IMR-90 (cell line): Measurements from ENCODE around the gene MITD1. TPM values are rescaled to one million over a fixed set of nuclear protein-coding genes. Genes with fewer than 3 reads are reported as not detected.

Experiments
- ATAC-seq: fragments of 200-7000 bp; cut with Tn5 transposase; 2 replicates; pipeline ENCODE4 v1.9.1; 2020; ENCODE audit warnings: low read depth, mild to moderate bottlenecking, moderate library complexity
- BruUV-seq: library from RNA; stranded (reverse); fragments of 400-500 nt; replicated peaks from 2 replicates; lab custom pipeline; 2021; lab: Mats Ljungman, UMichigan
- CTCF ChIA-PET: fragments of 300-600 bp; formaldehyde crosslinking; extraction: SDS; loops from one replicate; lab custom pipeline; 2021; ENCODE audit warnings: antibody characterized with exemption; lab: Yijun Ruan, JAX
- POLR2A ChIA-PET: fragments of 300-600 bp; sonication (Branson Sonifier 250); formaldehyde crosslinking; loops from one replicate; lab custom pipeline; 2022; ENCODE audit warnings: antibody characterized with exemption; ENCODE audit not compliant: unreplicated experiment; lab: Charles Lee
- DNase-seq: peaks from one replicate; pipeline ENCODE4 v3.0.0; 2013
- H2AFZ ChIP-seq: replicated peaks from 2 replicates; pipeline ENCODE3; 2013; ENCODE audit warnings: low read length, mild to moderate bottlenecking; ENCODE audit not compliant: poor library complexity
- H2AK5ac ChIP-seq: 2 replicates; pipeline ENCODE4 v1.6.1; 2013; ENCODE audit warnings: low read depth, low read length, inconsistent platforms
- H2AK9ac ChIP-seq: replicated peaks from 2 replicates; pipeline ENCODE3; 2013; ENCODE audit warnings: mild to moderate bottlenecking, low read depth, low read length, moderate library complexity; ENCODE audit not compliant: poor library complexity
- H2BK120ac ChIP-seq: 2 replicates; pipeline ENCODE4 v1.6.1; 2013; ENCODE audit warnings: low read depth, low read length, inconsistent platforms
- H2BK15ac ChIP-seq: 3 replicates; pipeline ENCODE4 v1.6.1; 2013; ENCODE audit warnings: low read depth, low read length, inconsistent platforms
- H2BK20ac ChIP-seq: 2 replicates; pipeline ENCODE4 v1.6.1; 2013; ENCODE audit warnings: low read depth, mild to moderate bottlenecking, inconsistent platforms, low read length, moderate library complexity
- H2BK5ac ChIP-seq: 2 replicates; pipeline ENCODE4 v1.6.1; 2013; ENCODE audit warnings: mild to moderate bottlenecking, low read depth, low read length, inconsistent platforms; ENCODE audit not compliant: poor library complexity, severe bottlenecking
- H3K14ac ChIP-seq: replicated peaks from 2 replicates; pipeline ENCODE4 v1.6.1; 2013; ENCODE audit warnings: low read depth, low read length, inconsistent platforms
- H3K18ac ChIP-seq: 2 replicates; pipeline ENCODE4 v1.6.1; 2013; ENCODE audit warnings: low read depth, low read length, control low read depth
- H3K23ac ChIP-seq: 2 replicates; pipeline ENCODE4 v1.6.1; 2013; ENCODE audit warnings: low read depth, low read length, inconsistent platforms
- H3K27ac ChIP-seq: 2 replicates; pipeline ENCODE4 v1.5.1; 2013; ENCODE audit warnings: mild to moderate bottlenecking, control low read depth, low read length; ENCODE audit not compliant: insufficient read depth
- H3K27me3 ChIP-seq: 2 replicates; pipeline ENCODE4 v1.6.1; 2013; ENCODE audit warnings: low read length; ENCODE audit not compliant: control insufficient read depth, insufficient read depth
- H3K36me3 ChIP-seq: 2 replicates; pipeline ENCODE4 v1.6.1; 2013; ENCODE audit warnings: low read length, mixed read lengths; ENCODE audit not compliant: control insufficient read depth, insufficient read depth
- H3K4ac ChIP-seq: 2 replicates; pipeline ENCODE4 v1.6.1; 2013; ENCODE audit warnings: low read depth, low read length, inconsistent platforms
- H3K4me1 ChIP-seq: 2 replicates; pipeline ENCODE4 v1.6.1; 2013; ENCODE audit warnings: low read length, mixed read lengths; ENCODE audit not compliant: control insufficient read depth, insufficient read depth
- H3K4me2 ChIP-seq: 2 replicates; pipeline ENCODE4 v1.6.1; 2013; ENCODE audit warnings: low read depth, mild to moderate bottlenecking, control low read depth, low read length, moderate library complexity
- H3K4me3 ChIP-seq: 2 replicates; pipeline ENCODE4 v1.5.1; 2013; ENCODE audit warnings: low read depth, mild to moderate bottlenecking, control low read depth, low read length, moderate library complexity; ENCODE audit not compliant: insufficient read depth
- H3K56ac ChIP-seq: 2 replicates; pipeline ENCODE4 v1.6.1; 2013; ENCODE audit warnings: low read length, inconsistent platforms; ENCODE audit not compliant: insufficient read depth; ENCODE audit errors: extremely low read depth
- H3K79me1 ChIP-seq, 2 experiments: 2 replicates each; pipeline ENCODE4 v1.6.1; 2013; ENCODE audit warnings: low read length in 2 of 2, inconsistent platforms in 1 of 2, low read depth in 1 of 2
- H3K9ac ChIP-seq: 2 replicates; pipeline ENCODE4 v1.6.1; 2013; ENCODE audit warnings: low read depth, low read length, control low read depth
- H3K9me1 ChIP-seq: 2 replicates; pipeline ENCODE4 v1.6.1; 2013; ENCODE audit warnings: low read length, inconsistent platforms; ENCODE audit not compliant: insufficient read depth
- H3K9me3 ChIP-seq: 2 replicates; pipeline ENCODE4 v1.6.1; 2013; ENCODE audit warnings: low read length; ENCODE audit not compliant: control insufficient read depth, insufficient read depth
- H4K20me1 ChIP-seq: 2 replicates; pipeline ENCODE4 v1.6.1; 2013; ENCODE audit warnings: low read length, inconsistent platforms; ENCODE audit not compliant: insufficient read depth
- H4K5ac ChIP-seq: 2 replicates; pipeline ENCODE4 v1.6.1; 2013; ENCODE audit warnings: mild to moderate bottlenecking, low read depth, low read length, control low read depth
- H4K8ac ChIP-seq, 2 experiments: 2 replicates each; pipeline ENCODE4 v1.6.1; 2013; ENCODE audit warnings: low read depth in 2 of 2, low read length in 2 of 2, control low read depth in 1 of 2, inconsistent platforms in 1 of 2
- H4K91ac ChIP-seq: 2 replicates; pipeline ENCODE4 v1.6.1; 2013; ENCODE audit warnings: low read depth, low read length, inconsistent platforms; ENCODE audit not compliant: insufficient read depth
- MAFK ChIP-seq: IDR thresholded peaks from 2 replicates; pipeline ENCODE4 v1.6.1; 2012; ENCODE audit warnings: low read depth, low read length, improper control_type of control experiment
- WGBS, 2 experiments: methylation state at CpG; one replicate each; pipeline versions ENCODE4 v1.1.5 to v1.1.7; 2013; ENCODE audit warnings: missing lambda C conversion rate in 2 of 2; ENCODE audit not compliant: insufficient read length in 1 of 2; ENCODE audit errors: extremely low coverage in 2 of 2; 5-methylcytosine and 5-hydroxymethylcytosine counted together
- dilution Hi-C: fragments of 300-500 bp; cut with HindIII; formaldehyde crosslinking; loops from one replicate; pipeline ENCODE4 v1.14.3; 2018; ENCODE audit warnings: low sequenced_read_pairs; ENCODE audit not compliant: unreplicated experiment
- in situ Hi-C: fragments of 300-500 bp; cut with MboI; formaldehyde crosslinking; loops from 3 replicates; pipeline ENCODE4 v1.14.3; 2019; ENCODE audit warnings: low sequenced_read_pairs, inconsistent platforms, mixed read lengths
- intact Hi-C: fragments of 100-400 bp; cut with micrococcal nuclease; formaldehyde crosslinking; loops from 2 replicates; pipeline ENCODE4 v1.10.0; 2022
- polyA plus RNA-seq, 3 experiments: library from polyadenylated mRNA; depleted of rRNA; stranded (reverse); fragments of >200 nt; gene quantifications; 2 replicates each; pipeline ENCODE4 v1.2.3, GENCODE V29; 2012; ENCODE audit warnings: low replicate concordance in 1 of 3
- total RNA-seq: library from RNA; depleted of rRNA; stranded (reverse); fragments of >200 nt; gene quantifications from 2 replicates; pipeline ENCODE4 v1.2.3, GENCODE V29; 2012
- TF ChIP-seq, protein P1 (sequence below): conservative IDR thresholded peaks from 2 replicates; pipeline ENCODE4 v1.5.1; 2012; ENCODE audit warnings: mild to moderate bottlenecking, low read depth, low read length, improper control_type of control experiment

MITD1 gene
- total and polyA plus RNA-seq, 2 of the 4 experiments (the other 2 are of a cell fraction) = 4.3 to 18.7 TPM

DNA sequence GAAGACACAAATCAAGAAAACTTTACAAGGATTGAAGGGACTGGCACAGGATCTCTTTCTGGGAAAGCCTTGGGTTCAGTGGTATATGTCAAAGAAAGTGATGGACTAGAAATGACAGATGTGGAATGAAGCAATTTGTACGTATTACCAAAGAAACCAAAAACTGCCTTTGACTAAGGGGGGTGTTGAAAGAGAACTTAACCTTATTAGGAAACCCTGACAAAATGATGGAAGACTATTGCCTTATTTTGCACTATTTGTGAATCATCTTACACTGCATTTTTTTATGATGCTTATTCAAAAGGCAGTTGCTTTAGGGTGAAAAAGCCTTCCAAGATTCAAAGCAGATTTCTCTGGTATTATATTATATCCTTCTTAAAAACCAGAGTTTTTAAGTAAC lies 30.2 kb downstream of the MITD1 start:
- Histone ChIP-seq H2BK5ac (no peak overlapping the region), H4K91ac (no peak overlapping the region), H2AFZ (no peak overlapping the region), H3K9me1 (no peaks in the 10 kb centered on the region), H3K18ac (no peak overlapping the region), H3K9me3 (no peaks in the 10 kb centered on the region), H2AK5ac (no peak overlapping the region), H4K5ac (no peak overlapping the region), H3K4me1 (peaks cover 4% of the 10 kb centered on the region), H3K9ac (no peak overlapping the region), H3K14ac (no peak overlapping the region), H3K27me3 (no peaks in the 10 kb centered on the region), H3K27ac (no peak overlapping the region), H3K23ac (no peak overlapping the region), H3K56ac (no peak overlapping the region), H2BK15ac (no peak overlapping the region), H2BK20ac (no peak overlapping the region), H3K4me3 (no peak overlapping the region), H2BK120ac (no peak overlapping the region), H4K8ac (no peak overlapping the region), H3K36me3 (no peaks in the 10 kb centered on the region), H3K4ac (no peak overlapping the region), H2AK9ac (no peak overlapping the region), H4K20me1 (no peaks in the 10 kb centered on the region), H3K79me1 (peaks cover 11 to 17% of the 10 kb centered on the region in 2 experiments; a peak in 3 of 4 replicates), H3K4me2 (no peak overlapping the region)
- BruUV-seq = no TSS peak
- dilution Hi-C loops = no loop called here
- POLR2A ChIA-PET = no interaction called here
- no CpG with 5 or more reads among the region's 1 CpG for WGBS, 2 experiments
- ATAC-seq = no peak
- TF ChIP-seq, protein P1, sequence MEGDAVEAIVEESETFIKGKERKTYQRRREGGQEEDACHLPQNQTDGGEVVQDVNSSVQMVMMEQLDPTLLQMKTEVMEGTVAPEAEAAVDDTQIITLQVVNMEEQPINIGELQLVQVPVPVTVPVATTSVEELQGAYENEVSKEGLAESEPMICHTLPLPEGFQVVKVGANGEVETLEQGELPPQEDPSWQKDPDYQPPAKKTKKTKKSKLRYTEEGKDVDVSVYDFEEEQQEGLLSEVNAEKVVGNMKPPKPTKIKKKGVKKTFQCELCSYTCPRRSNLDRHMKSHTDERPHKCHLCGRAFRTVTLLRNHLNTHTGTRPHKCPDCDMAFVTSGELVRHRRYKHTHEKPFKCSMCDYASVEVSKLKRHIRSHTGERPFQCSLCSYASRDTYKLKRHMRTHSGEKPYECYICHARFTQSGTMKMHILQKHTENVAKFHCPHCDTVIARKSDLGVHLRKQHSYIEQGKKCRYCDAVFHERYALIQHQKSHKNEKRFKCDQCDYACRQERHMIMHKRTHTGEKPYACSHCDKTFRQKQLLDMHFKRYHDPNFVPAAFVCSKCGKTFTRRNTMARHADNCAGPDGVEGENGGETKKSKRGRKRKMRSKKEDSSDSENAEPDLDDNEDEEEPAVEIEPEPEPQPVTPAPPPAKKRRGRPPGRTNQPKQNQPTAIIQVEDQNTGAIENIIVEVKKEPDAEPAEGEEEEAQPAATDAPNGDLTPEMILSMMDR = no peak
- 0 out of 2 replicates have a peak, but pooled peaks have one; percentile 2 for TF ChIP-seq MAFK
- in situ Hi-C loops = loop anchor here (25.0 kb wide), 1 partner anchor 1112 kb away; no protein-coding TSS in a partner anchor
- peak; percentile 0 for DNase-seq
- intact Hi-C loops = no loop called here
- CTCF ChIA-PET = no interaction called here
